HG02884 (cell line): ENCODE results near the gene BPIFB1.

Source experiments
- ATAC-seq: cut with Tn5 transposase; IDR thresholded peaks from one replicate; pipeline ENCODE4 v1.9.1; 2021; ENCODE audit warnings: mild to moderate bottlenecking, moderate library complexity; ENCODE audit not compliant: unreplicated experiment

The BPIFB1 gene

GRCh38 chr20:33272155-33272873 lies 10.7 kb upstream of the BPIFB1 start:
- no peak for ATAC-seq

- ATAC-seq: no peak
These were observed 9.7 kb upstream of the BPIFB1 start for GRCh38 chr20:33273117-33273851.

GRCh38 chr20:33275215-33275614 lies 7.8 kb upstream of the BPIFB1 start:
- ATAC-seq: no peak

GRCh38 chr20:33275871-33276270 lies 7.1 kb upstream of the BPIFB1 start:
- no peak for ATAC-seq

- ATAC-seq: no peak
These were observed 6.5 kb upstream of the BPIFB1 start for GRCh38 chr20:33276303-33277113.

- ATAC-seq: no peak
These were observed 5.3 kb upstream of the BPIFB1 start for GRCh38 chr20:33277471-33278441.

GRCh38 chr20:33278700-33279099 lies 4.3 kb upstream of the BPIFB1 start:
- no peak for ATAC-seq

- ATAC-seq: no peak
These were observed 3.6 kb upstream of the BPIFB1 start for GRCh38 chr20:33279261-33279910.

GRCh38 chr20:33280000-33280680 lies 2.9 kb upstream of the BPIFB1 start:
- no peak for ATAC-seq

GRCh38 chr20:33280775-33281174 lies 2.2 kb upstream of the BPIFB1 start:
- no peak for ATAC-seq

- no peak for ATAC-seq
These were observed 1.4 kb upstream of the BPIFB1 start for GRCh38 chr20:33281550-33282146.

- no peak for ATAC-seq
These were observed 649 bp upstream of the BPIFB1 start for GRCh38 chr20:33282196-33282934.

- ATAC-seq: no peak
These were observed 1.3 kb downstream of the BPIFB1 start for GRCh38 chr20:33284284-33284683.

- ATAC-seq: no peak
These were observed 1.9 kb downstream of the BPIFB1 start for GRCh38 chr20:33284937-33285336.

- no peak for ATAC-seq
These were observed 3.0 kb downstream of the BPIFB1 start for GRCh38 chr20:33285861-33286495.

GRCh38 chr20:33287884-33288283 lies 4.9 kb downstream of the BPIFB1 start:
- no peak for ATAC-seq

GRCh38 chr20:33290852-33291251 lies 7.8 kb downstream of the BPIFB1 start:
- no peak for ATAC-seq

- ATAC-seq: no peak
These were observed 8.4 kb downstream of the BPIFB1 start for GRCh38 chr20:33291416-33291815.
